Neural progenitor cell (in vitro differentiated cells): ENCODE results near the gene LMAN1.

Experiments used
- CTCF ChIP-seq: fragments of 200-600 bp; sonication (generic); IDR thresholded peaks from 2 replicates; pipeline ENCODE4 v1.5.1; 2017; ENCODE audit warnings: antibody characterized with exemption, mild to moderate bottlenecking
- EZH2 ChIP-seq: fragments of 200-600 bp; sonication (generic); IDR thresholded peaks from 2 replicates; pipeline ENCODE4 v1.6.1; 2017; ENCODE audit warnings: antibody characterized with exemption, mild to moderate bottlenecking, moderate library complexity
- EZH2phosphoT487 ChIP-seq: fragments of 200-600 bp; sonication (generic); IDR thresholded peaks from 2 replicates; pipeline ENCODE4 v1.6.1; 2017; ENCODE audit warnings: antibody characterized with exemption

GRCh38 chr18:59358712-59359575 is at the start of gene LMAN1:
- TF ChIP-seq CTCF (no peak), EZH2 (no peak), EZH2phosphoT487 (no peak)
